Cerebellar nuclear complex (tissue), 1 donor: ENCODE measurements around the gene GSAP.

Source experiments
- DNase-seq, 2 experiments: peaks; one replicate each; lab custom pipeline; 2025; lab: John Stamatoyannopoulos, UW

GSAP gene

DNA sequence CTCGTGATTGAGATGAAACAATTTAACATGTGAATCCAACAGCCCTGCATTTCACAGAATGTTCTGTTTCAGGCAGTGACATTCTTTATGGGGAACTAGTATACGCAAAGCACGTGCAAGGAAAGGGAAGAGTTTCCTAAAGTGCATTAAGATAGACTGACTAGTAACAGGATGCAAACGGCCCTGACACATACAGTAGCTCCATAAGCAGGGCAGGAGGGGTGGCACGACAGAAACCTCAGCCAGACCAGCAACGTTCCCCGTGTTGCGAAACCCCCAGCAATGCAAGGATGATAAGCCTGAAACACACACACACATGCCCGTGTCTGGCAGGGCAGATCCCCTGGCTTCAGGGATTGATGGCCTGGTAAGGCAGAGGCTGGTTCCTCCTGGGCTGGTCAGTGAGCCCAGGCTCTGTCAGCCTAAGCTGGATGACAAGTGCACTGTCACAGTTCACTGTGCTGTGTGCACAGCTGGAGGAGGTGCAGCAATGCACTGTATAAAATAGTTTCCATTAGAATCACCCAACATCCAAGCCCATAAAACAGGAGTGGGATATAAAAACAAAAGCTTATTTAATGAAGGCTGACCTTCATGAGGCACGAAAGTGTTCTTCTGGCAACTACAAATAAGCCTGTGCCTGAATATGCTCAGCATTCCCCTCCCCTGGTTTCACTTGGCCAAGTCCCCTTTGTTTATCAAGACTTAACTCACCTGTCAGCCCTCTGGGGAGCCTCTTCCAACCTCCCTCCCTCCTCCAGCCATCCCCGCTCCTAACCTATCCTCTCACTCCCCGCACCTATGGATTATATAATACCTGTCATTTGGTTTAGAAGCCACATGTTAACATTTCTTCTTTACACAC is 88.8 kb downstream of the GSAP start:
- no peak for DNase-seq

DNA sequence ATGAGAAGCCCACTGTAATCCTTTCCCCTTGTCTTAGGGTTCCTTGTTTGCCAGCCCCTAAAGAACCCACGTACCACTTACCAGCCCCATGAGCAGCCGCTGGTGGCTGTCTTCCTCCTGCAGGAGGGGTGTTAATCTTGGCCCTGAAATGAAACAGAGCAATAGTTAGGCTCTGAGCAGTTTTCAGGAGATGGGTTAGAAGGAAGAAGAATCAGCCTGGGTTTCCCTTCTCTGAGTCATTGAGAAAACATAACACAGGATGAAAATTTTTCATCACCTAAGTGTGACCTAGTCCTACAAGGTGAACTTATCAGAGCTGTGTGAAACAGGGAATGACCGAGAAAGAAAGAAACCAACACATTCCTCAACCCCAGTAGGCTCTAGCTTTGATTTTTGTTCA is 90.0 kb downstream of the GSAP start:
- DNase-seq: no peak

DNA sequence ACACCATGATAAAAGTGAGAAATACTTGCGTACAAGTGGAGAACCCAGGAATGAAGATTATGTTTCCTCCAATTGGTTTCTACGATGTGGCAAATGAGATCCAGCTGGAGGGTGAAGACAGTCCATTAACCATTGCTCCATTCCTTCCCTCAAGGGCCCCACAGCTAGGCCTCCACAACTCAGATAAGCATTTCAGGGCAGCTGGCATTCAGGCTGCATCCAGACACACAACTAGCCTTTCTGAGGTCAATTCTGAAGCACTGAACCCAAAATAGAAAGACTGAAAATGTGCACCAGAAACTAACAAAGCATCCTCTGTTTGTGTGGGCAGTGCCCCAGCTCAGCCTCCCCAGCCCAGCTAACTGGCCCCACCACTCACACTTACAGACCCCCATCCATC is 94.8 kb downstream of the GSAP start:
- no peak for DNase-seq

DNA sequence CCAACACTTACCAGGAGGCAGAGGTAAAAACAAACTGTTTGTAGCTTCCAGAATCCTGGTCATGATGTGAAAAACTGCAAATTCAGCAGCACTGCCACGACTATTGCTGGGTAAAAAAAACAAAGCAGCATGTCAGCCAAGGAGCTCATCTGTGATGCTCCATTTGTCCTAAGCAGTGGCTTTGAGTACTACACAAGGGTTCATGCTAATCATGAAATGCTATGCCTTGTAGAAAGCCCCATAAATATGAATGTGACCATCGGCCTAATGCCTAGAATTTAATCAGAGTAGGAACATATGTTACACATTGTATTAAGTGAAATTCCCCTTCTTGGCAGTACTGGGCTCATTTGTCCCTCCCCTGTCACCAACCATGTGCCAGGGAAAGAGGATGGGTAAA is 95.4 kb downstream of the GSAP start:
- no peak for DNase-seq

DNA sequence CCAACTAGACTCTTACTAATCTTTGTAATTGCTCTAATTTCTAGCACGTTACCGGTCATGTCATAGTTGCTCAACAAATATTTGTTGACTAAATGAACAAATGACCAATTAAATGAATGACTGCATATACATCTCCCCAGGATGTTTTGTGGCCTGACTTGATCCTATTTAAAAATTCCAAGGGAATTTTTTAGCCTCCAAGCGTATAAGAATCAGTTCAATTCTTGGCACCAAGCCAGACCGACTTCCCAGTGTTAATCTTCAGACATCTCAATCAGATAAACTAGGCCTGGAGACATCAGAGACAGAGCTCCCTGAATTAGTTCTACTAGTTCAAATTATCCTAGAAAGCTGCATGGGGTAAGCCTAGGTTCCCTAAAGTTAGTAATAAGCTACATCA is 96.0 kb downstream of the GSAP start:
- DNase-seq: no peak

DNA sequence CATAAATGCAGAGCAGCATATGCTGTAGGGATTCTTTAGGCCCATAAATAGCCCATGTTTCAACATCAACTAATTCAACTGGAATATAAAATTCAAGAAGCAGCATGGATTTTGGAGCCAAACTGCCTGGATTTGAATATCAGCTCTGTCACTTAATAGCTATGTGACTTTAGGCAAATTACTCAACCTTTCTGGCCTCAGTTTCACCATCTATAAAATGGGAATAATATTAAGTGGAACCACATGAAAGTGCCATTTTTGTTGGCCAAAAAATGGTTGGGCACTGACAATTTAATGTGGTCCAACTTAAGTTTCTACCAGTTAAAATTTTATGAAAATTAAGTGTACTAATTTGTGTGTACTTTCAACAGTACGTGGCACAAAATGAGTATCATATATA is 98.1 kb downstream of the GSAP start:
- no peak for DNase-seq

DNA sequence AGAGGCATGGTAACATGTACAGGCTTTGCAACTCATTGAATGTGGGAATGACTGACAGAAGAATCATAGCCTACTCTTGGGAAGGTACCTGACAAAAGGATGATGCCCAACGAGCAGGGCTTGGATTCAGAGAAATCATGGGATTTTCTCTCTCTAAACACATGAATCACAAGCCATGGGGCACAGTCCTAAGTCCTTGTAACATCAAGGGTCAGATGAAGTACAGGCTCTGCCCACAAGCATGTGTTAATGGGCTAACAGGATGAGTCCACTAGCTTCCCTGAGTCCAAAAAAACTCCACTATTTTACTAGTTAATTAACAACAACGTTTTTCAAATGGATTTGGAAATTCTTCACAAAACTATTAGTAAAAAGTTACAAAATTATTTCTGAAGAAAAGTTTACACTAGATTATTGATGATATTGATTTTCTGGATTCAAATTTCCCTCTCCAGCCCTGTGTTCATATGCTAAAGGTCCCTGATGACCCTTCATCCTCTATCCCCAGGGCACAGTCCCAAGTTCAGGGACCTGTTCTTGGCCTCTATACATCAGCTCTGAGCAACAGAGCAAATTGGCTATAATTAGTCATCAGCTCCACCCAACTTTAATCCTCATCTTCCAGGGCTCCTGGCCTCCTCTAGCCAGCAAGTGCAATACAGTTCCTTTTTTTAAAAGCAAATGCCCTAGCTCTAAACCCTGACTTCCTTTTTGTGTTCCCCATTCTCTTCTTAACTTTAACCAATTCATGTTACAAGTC is 99.8 kb downstream of the GSAP start:
- DNase-seq: no peak

DNA sequence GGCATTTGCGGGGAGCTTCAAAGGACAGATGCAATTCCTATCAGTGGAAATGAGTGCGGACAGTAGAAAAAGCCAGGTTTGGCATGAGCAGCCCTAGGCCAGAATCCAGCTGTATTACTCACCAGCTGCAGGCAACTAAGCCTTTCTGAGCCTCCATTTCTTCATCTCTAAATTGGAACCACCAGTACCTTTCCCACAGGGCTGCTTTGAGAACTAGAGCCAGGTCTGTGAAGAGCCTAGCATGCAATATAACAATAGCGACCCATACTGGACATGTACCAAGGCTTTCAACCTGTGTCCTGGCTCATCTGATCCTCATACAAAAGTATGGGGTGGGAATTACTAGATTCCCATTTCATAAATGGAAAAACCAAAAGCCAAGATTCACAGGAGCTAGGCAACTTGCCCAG is 101.0 kb downstream of the GSAP start:
- DNase-seq: no peak

DNA sequence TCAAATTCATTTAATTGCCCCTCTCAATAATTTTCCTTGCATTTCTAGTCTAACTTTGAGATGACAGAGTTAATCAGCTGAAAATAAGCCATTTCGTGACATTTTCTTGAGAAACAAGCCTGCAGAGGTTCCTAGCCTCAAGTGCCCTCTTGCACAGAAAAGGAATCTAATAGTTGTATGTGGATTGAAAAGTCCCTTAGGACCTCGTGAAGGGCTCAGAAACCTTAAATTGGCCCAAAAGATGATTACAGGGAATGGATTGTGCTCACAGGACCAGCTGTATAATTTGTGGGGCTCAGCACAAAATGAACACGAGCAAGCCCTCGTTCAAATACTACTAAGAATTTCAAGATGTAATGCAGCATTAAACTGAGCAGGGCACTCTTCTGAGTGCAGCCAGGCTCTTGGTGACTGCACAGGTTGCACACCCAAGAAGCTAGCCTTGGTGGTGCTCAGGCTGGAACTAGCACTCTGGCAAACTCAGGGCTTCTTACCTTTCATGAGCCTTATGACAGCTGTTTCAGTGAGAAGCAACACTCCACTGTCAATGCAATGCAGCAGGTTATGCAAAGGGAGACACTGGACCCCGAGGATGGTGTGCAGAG is 102.2 kb downstream of the GSAP start:
- DNase-seq: no peak

DNA sequence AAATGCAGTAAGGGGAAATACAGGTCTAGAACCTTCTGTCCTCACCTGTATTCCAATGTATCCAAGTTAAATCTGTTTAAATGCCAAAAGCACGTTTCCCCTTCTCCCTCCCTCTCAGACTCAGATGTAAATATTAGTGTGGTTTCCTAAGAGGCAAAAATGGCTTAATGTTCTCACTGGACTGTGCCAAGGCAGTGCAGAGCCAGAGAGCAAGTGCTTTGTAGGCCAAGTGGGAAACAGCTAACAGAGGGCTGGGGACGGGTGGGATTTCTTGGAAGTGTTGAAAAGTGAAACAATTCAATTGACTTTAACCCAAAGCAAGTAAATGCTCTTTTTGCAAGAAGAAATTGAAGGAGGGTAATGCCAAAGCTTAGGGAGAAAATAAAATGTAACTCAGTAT is 103.1 kb downstream of the GSAP start:
- no peak for DNase-seq

DNA sequence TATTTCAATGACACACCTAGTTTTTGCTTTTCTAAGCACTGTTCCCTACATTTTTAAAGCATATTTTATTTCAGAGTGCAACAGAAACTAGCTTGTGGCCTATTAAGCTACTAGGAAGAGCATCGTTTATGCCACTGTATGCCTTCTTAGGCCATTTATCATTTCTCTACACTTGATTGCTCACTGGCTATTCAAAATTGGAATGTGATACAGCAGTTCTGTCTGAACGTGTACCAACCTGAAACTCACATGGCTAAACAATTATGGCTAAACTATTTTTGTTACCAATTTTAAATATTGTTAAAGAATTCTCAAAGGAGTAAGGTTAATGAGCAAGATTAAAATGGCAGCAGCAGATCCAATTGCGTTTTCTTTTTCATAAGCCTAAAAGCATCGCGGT is 105.2 kb downstream of the GSAP start:
- DNase-seq: no peak

DNA sequence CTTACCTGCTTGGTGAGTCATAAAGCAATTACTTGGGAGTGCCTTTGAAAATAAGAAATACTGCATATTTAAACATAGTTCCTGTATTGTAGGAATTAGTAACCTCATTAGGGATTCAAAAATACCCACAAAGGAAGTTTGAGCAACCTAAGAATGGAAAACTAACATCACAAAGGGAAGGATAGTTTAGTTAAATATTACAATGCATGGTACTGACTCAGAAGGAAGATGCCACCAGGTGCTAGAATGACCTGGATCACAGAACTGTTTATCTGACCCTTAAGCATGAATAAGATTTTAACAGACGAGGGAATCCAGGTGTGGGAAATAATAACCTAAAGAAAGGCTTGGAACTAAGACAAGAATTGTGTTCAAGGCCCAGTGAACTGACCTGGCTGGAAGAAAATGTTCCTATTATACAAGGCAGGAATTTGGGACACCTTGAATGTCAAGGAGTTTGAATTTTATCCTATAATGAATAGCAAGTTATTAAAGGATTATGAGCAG is 106.4 kb downstream of the GSAP start:
- no peak for DNase-seq

DNA sequence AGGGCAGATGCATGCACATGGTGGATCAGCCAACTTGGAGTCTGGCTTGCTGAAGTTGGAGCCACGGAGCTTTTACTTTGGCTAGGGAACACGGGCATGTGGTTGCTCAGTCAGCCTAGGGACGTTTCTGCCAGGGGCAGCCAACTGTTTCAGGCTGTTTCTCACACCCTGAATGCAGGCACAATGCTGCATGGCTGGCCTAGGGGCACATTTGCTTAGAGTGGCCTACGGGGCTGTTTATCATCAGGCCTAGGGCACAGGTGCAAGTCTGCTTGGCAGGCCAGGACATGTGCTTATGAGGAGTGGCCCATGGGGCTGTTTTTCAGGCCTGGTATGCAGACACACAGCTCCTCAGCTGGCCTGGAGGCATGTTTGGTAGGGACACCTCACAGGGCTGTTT is 107.4 kb downstream of the GSAP start:
- no peak for DNase-seq

DNA sequence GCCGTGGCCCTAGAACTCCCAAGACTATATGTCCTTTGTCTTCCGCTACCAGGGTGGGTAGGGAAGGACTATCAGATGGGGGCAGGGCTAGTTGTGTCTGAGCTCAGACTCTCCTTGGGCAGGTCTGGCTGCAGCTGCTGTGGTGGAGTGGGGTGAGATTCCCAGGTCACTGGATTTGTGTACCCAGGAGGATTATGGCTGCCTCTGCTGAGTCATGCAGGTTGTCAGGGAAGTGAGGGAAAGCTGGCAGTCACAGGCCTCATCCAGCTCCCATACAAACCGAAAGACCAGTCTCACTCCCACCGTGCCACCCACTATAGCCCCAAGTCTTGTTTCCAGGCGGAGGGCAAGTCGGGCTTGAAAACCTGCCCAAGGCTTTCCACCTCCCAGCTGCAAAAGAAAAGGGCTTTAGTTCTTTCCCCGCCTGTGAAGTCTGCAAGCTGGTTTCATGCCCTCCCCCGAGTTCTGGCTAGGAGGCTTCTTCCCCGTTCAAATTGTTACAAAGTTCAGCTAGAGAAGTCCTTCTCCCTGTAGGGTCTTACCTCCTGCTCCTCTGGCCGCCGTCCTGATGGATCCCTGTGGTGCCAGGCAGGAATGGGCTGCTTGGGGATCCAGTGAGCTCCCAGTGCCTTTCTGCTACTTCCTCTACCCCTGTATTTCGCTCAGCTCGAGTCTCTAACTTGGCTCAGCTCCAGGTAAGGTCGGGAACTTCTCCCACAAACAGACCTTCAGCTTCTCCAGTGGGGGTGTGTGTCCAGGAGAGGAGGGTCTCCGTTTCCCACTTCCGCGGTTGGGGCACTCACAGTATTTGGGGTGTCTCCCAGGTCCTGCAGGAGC is 109.7 kb downstream of the GSAP start:
- DNase-seq: no peak

DNA sequence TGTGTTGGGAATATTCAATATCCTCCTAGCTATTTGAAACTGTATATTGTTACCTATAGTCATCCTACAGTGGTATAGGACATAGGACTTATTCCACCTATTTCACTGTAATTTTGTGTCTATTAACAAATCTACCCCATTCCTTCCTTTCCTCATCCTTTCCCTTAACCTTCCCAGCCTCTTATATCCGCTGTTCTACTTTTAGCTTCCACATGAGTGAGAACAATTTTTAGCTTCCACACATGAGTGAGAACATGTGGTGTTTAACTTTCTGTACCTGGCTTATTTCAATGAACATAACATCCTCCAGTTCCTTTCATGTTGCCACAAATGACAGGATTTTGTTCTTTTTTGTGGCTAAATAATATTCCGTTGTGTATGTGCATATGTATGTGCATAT is 120.6 kb downstream of the GSAP start:
- no peak for DNase-seq

DNA sequence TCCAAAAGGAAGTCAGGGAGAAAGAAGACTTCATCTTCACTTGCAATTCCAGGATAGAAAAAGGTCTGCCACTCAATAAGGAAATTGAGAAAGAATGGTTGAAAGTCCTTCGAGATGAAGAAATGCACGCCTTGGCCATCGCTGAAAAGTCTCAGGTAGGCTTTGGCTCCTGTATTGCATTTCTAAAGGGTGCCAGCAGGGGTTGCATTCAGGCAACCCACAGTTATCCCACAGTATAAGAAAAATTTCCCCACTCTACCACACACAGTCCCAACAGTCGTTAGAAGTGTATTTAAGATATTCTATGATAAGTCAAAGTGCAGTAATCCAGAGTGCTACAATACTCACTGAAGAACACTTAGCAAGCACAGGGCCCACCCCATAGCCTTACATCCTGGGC is 123.1 kb downstream of the GSAP start:
- no peak for DNase-seq

DNA sequence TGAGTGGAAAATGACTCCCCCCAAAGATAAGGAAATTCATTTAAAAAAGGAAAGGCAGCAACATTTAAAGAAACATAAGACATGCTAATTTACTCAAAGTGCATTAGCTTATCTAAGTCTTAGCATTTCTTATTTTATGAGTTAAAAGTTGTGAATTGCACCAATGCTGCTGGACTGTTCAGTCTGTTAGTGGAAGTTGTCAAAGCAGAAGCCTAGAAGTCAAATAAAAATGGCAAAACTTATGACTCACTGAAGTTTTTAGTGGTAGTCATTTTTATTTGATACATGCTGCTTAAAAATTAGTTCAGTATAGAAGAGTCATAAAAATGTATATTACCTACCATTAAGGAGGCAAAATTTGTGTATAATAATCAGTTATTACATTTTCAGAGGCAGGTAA is 125.7 kb downstream of the GSAP start:
- no peak for DNase-seq

DNA sequence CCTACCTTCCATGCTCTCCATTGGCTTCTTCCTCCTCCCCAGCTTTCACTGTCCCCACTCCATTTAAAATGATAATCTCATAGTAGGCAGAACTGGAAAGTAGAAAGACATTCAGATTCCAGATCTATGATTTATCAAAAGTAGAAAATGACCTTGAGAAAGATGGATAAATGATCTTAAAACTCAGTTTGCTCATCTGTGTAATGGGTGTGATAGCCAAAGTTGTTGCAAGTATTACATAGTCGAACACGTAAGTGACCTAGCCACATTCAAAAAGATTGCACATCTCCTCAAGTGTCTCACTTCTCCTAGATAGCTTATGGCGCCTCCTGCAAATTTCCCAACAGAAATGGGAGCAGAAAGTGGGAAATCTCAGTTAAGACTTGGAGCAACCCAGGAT is 126.8 kb downstream of the GSAP start:
- no peak for DNase-seq

DNA sequence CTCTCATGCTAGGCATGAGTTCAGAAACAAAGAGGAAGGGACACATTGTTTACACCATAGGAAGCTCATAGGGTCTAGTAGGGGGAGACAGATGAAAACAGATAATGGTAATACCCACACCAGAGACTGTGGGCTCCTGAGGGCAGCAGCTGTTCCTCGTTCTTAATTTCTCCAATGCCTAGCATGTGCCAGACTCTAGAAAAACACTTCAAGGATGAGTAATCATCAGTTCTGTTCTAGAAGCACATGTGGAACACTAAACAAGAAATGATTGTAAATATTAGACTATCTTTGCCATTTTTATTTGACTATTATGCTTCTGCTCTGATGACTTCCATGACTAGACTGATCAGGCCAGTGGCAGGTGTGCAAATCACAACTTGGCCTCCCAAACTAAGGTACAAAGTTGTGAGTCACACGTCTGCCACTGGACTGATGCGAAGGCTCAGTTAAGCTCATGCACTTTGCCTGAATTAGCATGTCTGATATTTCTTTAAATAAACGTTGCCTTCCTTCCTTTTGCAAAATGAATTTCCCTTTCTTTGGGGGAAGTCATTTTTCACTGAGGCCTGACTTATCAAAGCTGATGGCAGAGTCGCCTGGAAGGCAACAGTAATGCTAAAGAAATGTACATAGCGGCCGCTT is 127.4 kb downstream of the GSAP start:
- no peak for DNase-seq

DNA sequence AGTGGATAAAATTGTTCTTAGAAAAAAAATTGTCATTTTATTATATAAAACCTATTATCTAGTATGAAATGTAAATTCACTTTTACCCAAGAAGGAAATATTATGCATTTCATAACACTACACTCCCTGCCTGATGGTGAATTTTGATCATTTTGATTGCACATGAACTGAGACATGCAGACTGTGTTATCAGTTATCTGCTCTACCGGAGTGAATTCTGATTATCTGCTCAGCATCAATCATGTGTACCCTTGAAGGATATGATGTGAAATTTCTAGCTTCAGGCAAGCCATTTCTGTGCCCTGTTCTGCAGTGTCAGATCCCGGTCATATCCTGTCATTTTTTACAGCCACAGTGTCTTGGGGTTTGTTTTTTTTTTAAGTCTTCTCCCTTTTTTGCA is 131.5 kb downstream of the GSAP start:
- DNase-seq: no peak

DNA sequence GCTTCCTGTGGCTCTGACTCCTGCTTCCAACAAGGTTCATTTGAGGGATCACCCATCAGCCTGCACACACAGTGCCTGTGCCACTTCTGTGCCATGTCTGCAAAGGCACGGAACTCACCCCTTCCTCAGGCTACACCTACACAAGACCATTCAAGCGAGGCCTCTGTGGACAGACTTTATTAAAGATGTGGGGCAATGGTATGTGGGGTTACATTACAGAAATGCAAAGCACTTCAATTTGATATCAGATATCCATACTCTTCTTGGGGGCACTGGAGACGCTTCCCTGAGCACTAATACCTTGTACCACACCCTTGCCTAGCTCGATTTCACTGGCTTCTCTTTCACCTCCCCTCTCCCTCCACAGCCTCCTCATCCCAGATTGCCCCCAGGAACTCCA is 132.1 kb downstream of the GSAP start:
- no peak for DNase-seq

DNA sequence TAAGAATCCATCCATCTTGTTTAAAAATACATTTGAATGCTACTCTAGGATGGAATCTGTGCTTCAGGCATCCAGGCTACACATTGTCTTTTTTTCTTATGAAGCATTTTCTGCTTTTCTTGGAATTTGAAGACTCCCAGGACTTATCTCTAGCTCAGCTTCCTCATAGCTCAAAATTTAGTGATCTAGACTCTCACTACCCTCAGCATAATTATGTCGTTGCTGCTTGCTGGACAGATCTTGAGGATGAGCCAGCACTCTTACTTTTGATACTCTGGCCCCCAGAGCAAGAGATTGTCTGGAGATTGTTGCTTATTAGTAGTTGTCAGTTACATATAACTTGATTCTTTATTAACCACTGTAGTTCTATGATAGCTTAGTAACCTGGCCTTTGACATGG is 133.3 kb downstream of the GSAP start:
- no peak for DNase-seq
